Ascending aorta (tissue), 2 donors: Measurements from ENCODE around the gene RPRML. TPM values are rescaled to one million over a fixed set of nuclear protein-coding genes. Genes with fewer than 3 reads are reported as not detected.
A peak's percentile ranks its signal among the peaks of the same experiment; 100 is the strongest.

Experiments
- DNase-seq, 2 donors: peaks; one replicate each; pipeline ENCODE4 v3.0.0-alpha.2; 2019; ENCODE audit warnings: low spot score in 2 of 2
- H3K27ac ChIP-seq, 2 donors: fragments of 200-600 bp; sonication (generic); one replicate each; pipeline ENCODE4 v1.5.1; 2016 to 2017; ENCODE audit warnings: mild to moderate bottlenecking in 1 of 2
- H3K27me3 ChIP-seq: fragments of 200-600 bp; sonication (generic); one replicate; pipeline ENCODE4 v1.5.1; 2017
- H3K36me3 ChIP-seq, 2 donors: fragments of 200-600 bp; sonication (generic); one replicate each; pipeline ENCODE4 v1.5.1; 2016
- H3K4me1 ChIP-seq, 2 donors: fragments of 200-600 bp; sonication (generic); one replicate each; pipeline ENCODE4 v1.5.1; 2016 to 2017; ENCODE audit warnings: mild to moderate bottlenecking in 1 of 2
- H3K4me3 ChIP-seq, 2 donors: fragments of 200-600 bp; sonication (generic); one replicate each; pipeline ENCODE4 v1.5.1; 2016 to 2017; ENCODE audit warnings: mild to moderate bottlenecking in 1 of 2
- H3K9me3 ChIP-seq, 2 donors: fragments of 200-600 bp; sonication (generic); one replicate each; pipeline ENCODE4 v1.5.1; 2016
- intact Hi-C: fragments of 100-400 bp; cut with DNase I; formaldehyde crosslinking; loops from one replicate; pipeline ENCODE4 v1.15.1; 2023
- total RNA-seq: library from RNA; depleted of rRNA; stranded (reverse); fragments of >200 nt; gene quantifications from one replicate; pipeline ENCODE4 v1.1.0, GENCODE V29; 2016
- TF ChIP-seq, protein P1 (sequence below), 3 experiments: fragments of 200-600 bp in 2 of 3; fragments of 450-650 bp in 1 of 3; sonication (generic) in 2 of 3; IDR thresholded peaks; one replicate each; pipeline ENCODE4 v1.5.1; 2016 to 2019; ENCODE audit warnings: antibody characterized with exemption in 3 of 3, mild to moderate bottlenecking in 1 of 3, moderate library complexity in 1 of 3

RPRML gene
- total RNA-seq, 1 donor from 2014 or later, result not detected

DNA sequence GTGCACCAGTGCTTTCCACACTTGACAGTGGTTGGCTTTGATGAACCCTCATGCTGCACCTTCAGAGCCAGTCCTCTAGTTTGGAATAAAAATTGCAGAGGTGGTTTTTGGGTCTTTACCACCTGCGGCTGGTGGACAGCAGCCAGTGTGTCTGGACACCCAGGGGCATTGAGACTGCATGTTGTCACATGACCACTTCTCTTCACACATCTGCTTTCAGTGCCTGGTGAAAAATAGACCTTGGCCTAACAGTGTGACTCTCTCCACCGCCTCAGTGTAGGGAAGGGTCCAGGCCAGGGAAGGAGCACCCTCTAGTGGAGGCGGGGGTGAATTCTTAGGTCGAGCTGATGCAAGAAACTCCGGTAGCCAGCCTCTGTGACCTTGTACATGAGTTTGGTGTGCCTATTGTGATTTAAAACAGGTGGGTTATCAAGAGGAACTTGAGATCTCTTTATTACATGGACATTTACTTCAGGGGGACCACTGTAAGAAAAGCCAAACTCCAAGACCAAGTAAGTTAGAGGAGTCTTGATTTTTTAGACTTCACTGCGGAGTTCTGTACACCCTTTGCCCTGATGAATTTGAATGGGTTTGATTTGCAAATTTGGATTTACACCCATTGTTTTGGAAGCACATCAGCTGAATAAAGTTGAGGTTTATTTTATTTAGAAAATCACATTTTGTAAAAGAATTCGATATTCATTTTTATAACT is 38.2 kb downstream of the RPRML start:
- intact Hi-C loops, result no loop called here
- H3K4me1 ChIP-seq, result peaks cover 6 to 15% of the 10 kb centered on the region in 2 donors
- H3K36me3 ChIP-seq, result peaks cover 31 to 54% of the 10 kb centered on the region in 2 donors
- H3K4me3 ChIP-seq, result no peak overlapping the region
- H3K9me3 ChIP-seq, result no peaks in the 10 kb centered on the region
- H3K27me3 ChIP-seq, result no peaks in the 10 kb centered on the region
- H3K27ac ChIP-seq, result no peak overlapping the region
- TF ChIP-seq, protein P1, sequence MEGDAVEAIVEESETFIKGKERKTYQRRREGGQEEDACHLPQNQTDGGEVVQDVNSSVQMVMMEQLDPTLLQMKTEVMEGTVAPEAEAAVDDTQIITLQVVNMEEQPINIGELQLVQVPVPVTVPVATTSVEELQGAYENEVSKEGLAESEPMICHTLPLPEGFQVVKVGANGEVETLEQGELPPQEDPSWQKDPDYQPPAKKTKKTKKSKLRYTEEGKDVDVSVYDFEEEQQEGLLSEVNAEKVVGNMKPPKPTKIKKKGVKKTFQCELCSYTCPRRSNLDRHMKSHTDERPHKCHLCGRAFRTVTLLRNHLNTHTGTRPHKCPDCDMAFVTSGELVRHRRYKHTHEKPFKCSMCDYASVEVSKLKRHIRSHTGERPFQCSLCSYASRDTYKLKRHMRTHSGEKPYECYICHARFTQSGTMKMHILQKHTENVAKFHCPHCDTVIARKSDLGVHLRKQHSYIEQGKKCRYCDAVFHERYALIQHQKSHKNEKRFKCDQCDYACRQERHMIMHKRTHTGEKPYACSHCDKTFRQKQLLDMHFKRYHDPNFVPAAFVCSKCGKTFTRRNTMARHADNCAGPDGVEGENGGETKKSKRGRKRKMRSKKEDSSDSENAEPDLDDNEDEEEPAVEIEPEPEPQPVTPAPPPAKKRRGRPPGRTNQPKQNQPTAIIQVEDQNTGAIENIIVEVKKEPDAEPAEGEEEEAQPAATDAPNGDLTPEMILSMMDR (IDR thresholded peaks at IDR 0.05), result peak; percentile 57 to 81 (median 65)
- peak in 1 of 2 donors; percentile 78 for DNase-seq

DNA sequence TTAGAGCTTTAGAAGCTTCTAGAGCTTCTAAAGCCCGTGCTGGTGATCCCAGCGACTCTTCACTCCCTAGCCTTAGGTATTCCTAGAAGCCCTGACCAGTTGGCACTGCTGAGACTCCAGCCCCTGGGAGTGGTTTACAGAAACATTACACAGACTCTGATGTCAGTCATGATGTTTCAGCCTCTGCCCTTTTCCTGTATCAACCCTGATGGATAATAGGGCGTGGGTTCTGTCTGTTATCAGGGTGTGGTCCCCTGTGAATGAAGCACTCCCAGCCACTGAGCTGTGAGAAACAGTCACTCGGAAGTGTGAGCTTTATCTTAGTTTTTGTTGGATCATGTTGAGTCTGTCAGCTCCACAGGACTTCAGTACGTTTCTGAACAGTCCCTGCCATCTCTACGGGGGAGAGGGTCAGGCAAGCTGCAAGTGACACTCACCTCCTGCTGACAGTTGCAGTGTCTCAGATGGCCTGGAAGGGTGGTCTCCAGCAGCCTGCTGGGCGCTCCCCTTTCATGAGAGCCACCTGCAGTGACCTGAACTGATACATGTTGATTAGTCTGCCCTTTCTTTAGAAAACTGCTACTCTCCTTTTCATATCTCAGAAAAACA is 43.3 kb downstream of the RPRML start:
- intact Hi-C loops, result no loop called here
- H3K4me3 ChIP-seq, result no peak overlapping the region
- H3K36me3 ChIP-seq, result peaks cover 82 to 98% of the 10 kb centered on the region in 2 donors
- no peaks in the 10 kb centered on the region for H3K9me3 ChIP-seq
- H3K4me1 ChIP-seq, result no peaks in the 10 kb centered on the region
- no peak for DNase-seq
- no peaks in the 10 kb centered on the region for H3K27me3 ChIP-seq
- TF ChIP-seq, protein P1 (IDR thresholded peaks at IDR 0.05), result no peak
- H3K27ac ChIP-seq, result no peak overlapping the region

DNA sequence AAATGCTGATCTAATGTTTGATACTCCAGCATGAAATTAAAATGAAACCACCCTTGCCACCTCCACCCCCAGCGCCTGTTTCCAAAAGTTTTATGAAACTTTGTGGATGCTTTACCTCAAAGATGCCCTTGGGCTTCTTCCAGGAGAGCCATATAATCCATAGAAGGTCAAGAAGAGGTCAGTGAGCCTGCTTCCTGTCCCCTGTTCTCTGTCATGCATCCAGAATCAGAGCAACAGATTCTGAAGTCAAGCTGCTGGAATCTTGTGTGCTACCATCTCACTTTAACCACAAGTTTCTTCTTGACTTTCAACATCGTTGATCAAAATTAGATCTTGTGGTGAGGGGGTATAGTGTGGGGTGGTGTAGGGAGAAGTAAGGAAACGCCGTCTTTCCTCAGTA is 47.5 kb downstream of the RPRML start:
- Histone ChIP-seq H3K4me3 (no peak overlapping the region), H3K9me3 (no peaks in the 10 kb centered on the region), H3K36me3 (peaks cover 69 to 76% of the 10 kb centered on the region in 2 donors), H3K27ac (no peak overlapping the region), H3K27me3 (no peaks in the 10 kb centered on the region), H3K4me1 (no peaks in the 10 kb centered on the region)
- TF ChIP-seq, protein P1 (IDR thresholded peaks at IDR 0.05), result no peak
- intact Hi-C loops, result no loop called here
- no peak for DNase-seq

- intact Hi-C loops, result no loop called here
These were observed 49.0 kb downstream of the RPRML start for GRCh38 chr17:46930051-46930450.

GRCh38 chr17:46929413-46929812 is 49.6 kb downstream of the RPRML start:
- peaks cover 48 to 54% of the 10 kb centered on the region in 2 donors for H3K36me3 ChIP-seq
- peaks cover 0 to 5% of the 10 kb centered on the region in 2 donors for H3K4me1 ChIP-seq
- H3K4me3 ChIP-seq, result no peak overlapping the region
- intact Hi-C loops, result no loop called here
- TF ChIP-seq, protein P1 (IDR thresholded peaks at IDR 0.05), result no peak
- no peak overlapping the region for H3K27ac ChIP-seq
- no peaks in the 10 kb centered on the region for H3K27me3 ChIP-seq
- DNase-seq, result no peak
- no peaks in the 10 kb centered on the region for H3K9me3 ChIP-seq

More at GRCh38 chr17:46930051-46930450, 49.0 kb downstream of the RPRML start:
- H3K9me3 ChIP-seq, result no peaks in the 10 kb centered on the region
- peaks cover 54 to 61% of the 10 kb centered on the region in 2 donors for H3K36me3 ChIP-seq
- no peak overlapping the region for H3K27ac ChIP-seq
- no peaks in the 10 kb centered on the region for H3K27me3 ChIP-seq
- H3K4me3 ChIP-seq, result no peak overlapping the region
- TF ChIP-seq, protein P1 (IDR thresholded peaks at IDR 0.05), result no peak
- DNase-seq, result no peak
- H3K4me1 ChIP-seq, result no peaks in the 10 kb centered on the region
